Subcutaneous adipose tissue (tissue), 4 donors: ENCODE results near the gene CEP250. TPM values are rescaled to one million over a fixed set of nuclear protein-coding genes. Genes with fewer than 3 reads are reported as not detected.

ENCODE experiments used
- total RNA-seq, 4 donors: library from RNA; depleted of rRNA; stranded (reverse); fragments of >200 nt; gene quantifications; one replicate each; pipeline ENCODE4 v1.1.0, GENCODE V29; 2016
- TF ChIP-seq, protein P1 (sequence below): fragments of 450-650 bp; IDR thresholded peaks from one replicate; pipeline ENCODE4 v1.5.1; 2016; ENCODE audit warnings: low read depth, mild to moderate bottlenecking, control low read depth, antibody characterized with exemption, moderate library complexity

The CEP250 gene
- total RNA-seq, 4 donors from 2014 or later = 6.8 to 31.6 (median 20.6) TPM

GRCh38 chr20:35444226-35444625 is 11.2 kb upstream of the CEP250 start:
- TF ChIP-seq, protein P1, sequence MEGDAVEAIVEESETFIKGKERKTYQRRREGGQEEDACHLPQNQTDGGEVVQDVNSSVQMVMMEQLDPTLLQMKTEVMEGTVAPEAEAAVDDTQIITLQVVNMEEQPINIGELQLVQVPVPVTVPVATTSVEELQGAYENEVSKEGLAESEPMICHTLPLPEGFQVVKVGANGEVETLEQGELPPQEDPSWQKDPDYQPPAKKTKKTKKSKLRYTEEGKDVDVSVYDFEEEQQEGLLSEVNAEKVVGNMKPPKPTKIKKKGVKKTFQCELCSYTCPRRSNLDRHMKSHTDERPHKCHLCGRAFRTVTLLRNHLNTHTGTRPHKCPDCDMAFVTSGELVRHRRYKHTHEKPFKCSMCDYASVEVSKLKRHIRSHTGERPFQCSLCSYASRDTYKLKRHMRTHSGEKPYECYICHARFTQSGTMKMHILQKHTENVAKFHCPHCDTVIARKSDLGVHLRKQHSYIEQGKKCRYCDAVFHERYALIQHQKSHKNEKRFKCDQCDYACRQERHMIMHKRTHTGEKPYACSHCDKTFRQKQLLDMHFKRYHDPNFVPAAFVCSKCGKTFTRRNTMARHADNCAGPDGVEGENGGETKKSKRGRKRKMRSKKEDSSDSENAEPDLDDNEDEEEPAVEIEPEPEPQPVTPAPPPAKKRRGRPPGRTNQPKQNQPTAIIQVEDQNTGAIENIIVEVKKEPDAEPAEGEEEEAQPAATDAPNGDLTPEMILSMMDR = no peak

GRCh38 chr20:35446356-35447078 is 8.9 kb upstream of the CEP250 start:
- TF ChIP-seq, protein P1 = no peak

GRCh38 chr20:35447082-35447789 is 8.2 kb upstream of the CEP250 start:
- TF ChIP-seq, protein P1 = no peak

GRCh38 chr20:35448788-35449373 is 6.5 kb upstream of the CEP250 start:
- TF ChIP-seq, protein P1 = no peak

DNA sequence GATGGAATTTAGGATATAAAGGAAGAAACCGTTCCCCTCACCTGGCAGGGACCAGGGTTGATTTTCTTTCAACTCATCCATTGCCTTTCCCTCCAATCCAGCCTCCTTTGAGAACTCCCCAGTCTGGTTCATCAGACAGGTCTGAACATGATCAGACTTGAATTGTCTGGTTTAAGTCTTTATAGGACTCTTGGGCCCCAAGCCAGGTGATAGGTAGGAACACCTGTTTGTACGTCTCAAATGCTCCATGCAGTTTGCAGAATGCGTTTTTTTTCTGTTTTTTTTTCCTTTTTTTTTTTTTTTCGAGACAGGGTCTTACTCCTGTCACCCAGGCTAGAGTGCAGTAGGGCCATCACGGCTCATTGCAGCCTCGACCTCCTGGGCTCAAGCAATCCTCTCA is 4.1 kb upstream of the CEP250 start:
- TF ChIP-seq, protein P1 = no peak

- TF ChIP-seq, protein P1 = no peak
These were observed 1.8 kb upstream of the CEP250 start for GRCh38 chr20:35453647-35454046.

DNA sequence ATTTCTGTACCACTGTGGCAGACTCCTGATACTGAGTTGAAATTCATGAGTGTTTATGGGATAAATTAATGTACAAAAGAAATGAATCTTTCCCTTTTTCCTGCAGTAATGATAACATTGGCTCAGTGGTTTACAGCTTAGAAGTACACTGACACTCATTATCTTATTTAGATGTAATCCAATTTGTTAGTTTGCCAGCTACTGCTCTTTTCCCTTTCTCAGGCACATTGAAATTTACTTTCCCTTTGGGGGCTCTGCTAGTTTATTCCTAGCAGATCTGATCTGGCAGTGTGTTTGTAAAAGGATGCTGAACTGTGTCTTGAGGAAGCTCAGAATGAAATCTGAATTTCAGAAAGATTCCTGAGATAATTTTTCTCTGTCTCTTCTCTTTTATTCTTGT is 3.0 kb downstream of the CEP250 start:
- TF ChIP-seq, protein P1 = no peak
